IMR-90 (cell line): ENCODE measurements around the gene KNG1. TPM values are rescaled to one million over a fixed set of nuclear protein-coding genes. Genes with fewer than 3 reads are reported as not detected.

Experiments
- ATAC-seq: fragments of 200-7000 bp; cut with Tn5 transposase; 2 replicates; pipeline ENCODE4 v1.9.1; 2020; ENCODE audit warnings: low read depth, mild to moderate bottlenecking, moderate library complexity
- BruUV-seq: library from RNA; stranded (reverse); fragments of 400-500 nt; replicated peaks from 2 replicates; lab custom pipeline; 2021; lab: Mats Ljungman, UMichigan
- CTCF ChIA-PET: fragments of 300-600 bp; formaldehyde crosslinking; extraction: SDS; loops from one replicate; lab custom pipeline; 2021; ENCODE audit warnings: antibody characterized with exemption; lab: Yijun Ruan, JAX
- POLR2A ChIA-PET: fragments of 300-600 bp; sonication (Branson Sonifier 250); formaldehyde crosslinking; loops from one replicate; lab custom pipeline; 2022; ENCODE audit warnings: antibody characterized with exemption; ENCODE audit not compliant: unreplicated experiment; lab: Charles Lee
- DNase-seq: peaks from one replicate; pipeline ENCODE4 v3.0.0; 2013
- H2AFZ ChIP-seq: replicated peaks from 2 replicates; pipeline ENCODE3; 2013; ENCODE audit warnings: low read length, mild to moderate bottlenecking; ENCODE audit not compliant: poor library complexity
- H2AK5ac ChIP-seq: 2 replicates; pipeline ENCODE4 v1.6.1; 2013; ENCODE audit warnings: low read depth, low read length, inconsistent platforms
- H2AK9ac ChIP-seq: replicated peaks from 2 replicates; pipeline ENCODE3; 2013; ENCODE audit warnings: mild to moderate bottlenecking, low read depth, low read length, moderate library complexity; ENCODE audit not compliant: poor library complexity
- H2BK120ac ChIP-seq: 2 replicates; pipeline ENCODE4 v1.6.1; 2013; ENCODE audit warnings: low read depth, low read length, inconsistent platforms
- H2BK15ac ChIP-seq: 3 replicates; pipeline ENCODE4 v1.6.1; 2013; ENCODE audit warnings: low read depth, low read length, inconsistent platforms
- H2BK20ac ChIP-seq: 2 replicates; pipeline ENCODE4 v1.6.1; 2013; ENCODE audit warnings: low read depth, mild to moderate bottlenecking, inconsistent platforms, low read length, moderate library complexity
- H2BK5ac ChIP-seq: 2 replicates; pipeline ENCODE4 v1.6.1; 2013; ENCODE audit warnings: mild to moderate bottlenecking, low read depth, low read length, inconsistent platforms; ENCODE audit not compliant: poor library complexity, severe bottlenecking
- H3K14ac ChIP-seq: replicated peaks from 2 replicates; pipeline ENCODE4 v1.6.1; 2013; ENCODE audit warnings: low read depth, low read length, inconsistent platforms
- H3K18ac ChIP-seq: 2 replicates; pipeline ENCODE4 v1.6.1; 2013; ENCODE audit warnings: low read depth, low read length, control low read depth
- H3K23ac ChIP-seq: 2 replicates; pipeline ENCODE4 v1.6.1; 2013; ENCODE audit warnings: low read depth, low read length, inconsistent platforms
- H3K27ac ChIP-seq: 2 replicates; pipeline ENCODE4 v1.5.1; 2013; ENCODE audit warnings: mild to moderate bottlenecking, control low read depth, low read length; ENCODE audit not compliant: insufficient read depth
- H3K27me3 ChIP-seq: 2 replicates; pipeline ENCODE4 v1.6.1; 2013; ENCODE audit warnings: low read length; ENCODE audit not compliant: control insufficient read depth, insufficient read depth
- H3K36me3 ChIP-seq: 2 replicates; pipeline ENCODE4 v1.6.1; 2013; ENCODE audit warnings: low read length, mixed read lengths; ENCODE audit not compliant: control insufficient read depth, insufficient read depth
- H3K4ac ChIP-seq: 2 replicates; pipeline ENCODE4 v1.6.1; 2013; ENCODE audit warnings: low read depth, low read length, inconsistent platforms
- H3K4me1 ChIP-seq: 2 replicates; pipeline ENCODE4 v1.6.1; 2013; ENCODE audit warnings: low read length, mixed read lengths; ENCODE audit not compliant: control insufficient read depth, insufficient read depth
- H3K4me2 ChIP-seq: 2 replicates; pipeline ENCODE4 v1.6.1; 2013; ENCODE audit warnings: low read depth, mild to moderate bottlenecking, control low read depth, low read length, moderate library complexity
- H3K4me3 ChIP-seq: 2 replicates; pipeline ENCODE4 v1.5.1; 2013; ENCODE audit warnings: low read depth, mild to moderate bottlenecking, control low read depth, low read length, moderate library complexity; ENCODE audit not compliant: insufficient read depth
- H3K56ac ChIP-seq: 2 replicates; pipeline ENCODE4 v1.6.1; 2013; ENCODE audit warnings: low read length, inconsistent platforms; ENCODE audit not compliant: insufficient read depth; ENCODE audit errors: extremely low read depth
- H3K79me1 ChIP-seq, 2 experiments: 2 replicates each; pipeline ENCODE4 v1.6.1; 2013; ENCODE audit warnings: low read length in 2 of 2, inconsistent platforms in 1 of 2, low read depth in 1 of 2
- H3K9ac ChIP-seq: 2 replicates; pipeline ENCODE4 v1.6.1; 2013; ENCODE audit warnings: low read depth, low read length, control low read depth
- H3K9me1 ChIP-seq: 2 replicates; pipeline ENCODE4 v1.6.1; 2013; ENCODE audit warnings: low read length, inconsistent platforms; ENCODE audit not compliant: insufficient read depth
- H3K9me3 ChIP-seq: 2 replicates; pipeline ENCODE4 v1.6.1; 2013; ENCODE audit warnings: low read length; ENCODE audit not compliant: control insufficient read depth, insufficient read depth
- H4K20me1 ChIP-seq: 2 replicates; pipeline ENCODE4 v1.6.1; 2013; ENCODE audit warnings: low read length, inconsistent platforms; ENCODE audit not compliant: insufficient read depth
- H4K5ac ChIP-seq: 2 replicates; pipeline ENCODE4 v1.6.1; 2013; ENCODE audit warnings: mild to moderate bottlenecking, low read depth, low read length, control low read depth
- H4K8ac ChIP-seq, 2 experiments: 2 replicates each; pipeline ENCODE4 v1.6.1; 2013; ENCODE audit warnings: low read depth in 2 of 2, low read length in 2 of 2, control low read depth in 1 of 2, inconsistent platforms in 1 of 2
- H4K91ac ChIP-seq: 2 replicates; pipeline ENCODE4 v1.6.1; 2013; ENCODE audit warnings: low read depth, low read length, inconsistent platforms; ENCODE audit not compliant: insufficient read depth
- CEBPB ChIP-seq: IDR thresholded peaks from 2 replicates; pipeline ENCODE4 v1.6.1; 2012; ENCODE audit warnings: low read depth, low read length, improper control_type of control experiment
- MAZ ChIP-seq: IDR thresholded peaks from 2 replicates; pipeline ENCODE4 v1.6.1; 2012; ENCODE audit warnings: low read depth, mild to moderate bottlenecking, low read length, improper control_type of control experiment, moderate library complexity, borderline replicate concordance
- MXI1 ChIP-seq: IDR thresholded peaks from 2 replicates; pipeline ENCODE4 v1.6.1; 2012; ENCODE audit warnings: low read depth, mild to moderate bottlenecking, low read length, moderate library complexity, borderline replicate concordance
- NFE2L2 ChIP-seq: fragments of 150-350 bp; IDR thresholded peaks from 2 replicates; pipeline ENCODE4 v1.6.1; 2016; ENCODE audit warnings: low read depth, mild to moderate bottlenecking, low read length
- POLR2A ChIP-seq: IDR thresholded peaks from 2 replicates; pipeline ENCODE4 v1.6.1; 2012; ENCODE audit warnings: mild to moderate bottlenecking, low read depth, low read length
- RCOR1 ChIP-seq: IDR thresholded peaks from 2 replicates; pipeline ENCODE4 v1.6.1; 2012; ENCODE audit warnings: mild to moderate bottlenecking, low read length, improper control_type of control experiment; ENCODE audit not compliant: insufficient replicate concordance
- WGBS, 2 experiments: methylation state at CpG; one replicate each; pipeline versions ENCODE4 v1.1.5 to v1.1.7; 2013; ENCODE audit warnings: missing lambda C conversion rate in 2 of 2; ENCODE audit not compliant: insufficient read length in 1 of 2; ENCODE audit errors: extremely low coverage in 2 of 2; 5-methylcytosine and 5-hydroxymethylcytosine counted together
- dilution Hi-C: fragments of 300-500 bp; cut with HindIII; formaldehyde crosslinking; loops from one replicate; pipeline ENCODE4 v1.14.3; 2018; ENCODE audit warnings: low sequenced_read_pairs; ENCODE audit not compliant: unreplicated experiment
- in situ Hi-C: fragments of 300-500 bp; cut with MboI; formaldehyde crosslinking; loops from 3 replicates; pipeline ENCODE4 v1.14.3; 2019; ENCODE audit warnings: low sequenced_read_pairs, inconsistent platforms, mixed read lengths
- intact Hi-C: fragments of 100-400 bp; cut with micrococcal nuclease; formaldehyde crosslinking; loops from 2 replicates; pipeline ENCODE4 v1.10.0; 2022
- polyA plus RNA-seq, 3 experiments: library from polyadenylated mRNA; depleted of rRNA; stranded (reverse); fragments of >200 nt; gene quantifications; 2 replicates each; pipeline ENCODE4 v1.2.3, GENCODE V29; 2012; ENCODE audit warnings: low replicate concordance in 1 of 3
- total RNA-seq: library from RNA; depleted of rRNA; stranded (reverse); fragments of >200 nt; gene quantifications from 2 replicates; pipeline ENCODE4 v1.2.3, GENCODE V29; 2012
- TF ChIP-seq, protein P1 (sequence below): conservative IDR thresholded peaks from 2 replicates; pipeline ENCODE4 v1.5.1; 2012; ENCODE audit warnings: mild to moderate bottlenecking, low read depth, low read length, improper control_type of control experiment
- TF ChIP-seq, protein P2 (sequence below): fragments of 150-350 bp; IDR thresholded peaks from 2 replicates; pipeline ENCODE4 v1.6.1; 2017; ENCODE audit warnings: mild to moderate bottlenecking, antibody characterized with exemption, low read length, low read depth

The KNG1 gene
- total and polyA plus RNA-seq, 2 of the 4 experiments (the other 2 are of a cell fraction): not detected

DNA sequence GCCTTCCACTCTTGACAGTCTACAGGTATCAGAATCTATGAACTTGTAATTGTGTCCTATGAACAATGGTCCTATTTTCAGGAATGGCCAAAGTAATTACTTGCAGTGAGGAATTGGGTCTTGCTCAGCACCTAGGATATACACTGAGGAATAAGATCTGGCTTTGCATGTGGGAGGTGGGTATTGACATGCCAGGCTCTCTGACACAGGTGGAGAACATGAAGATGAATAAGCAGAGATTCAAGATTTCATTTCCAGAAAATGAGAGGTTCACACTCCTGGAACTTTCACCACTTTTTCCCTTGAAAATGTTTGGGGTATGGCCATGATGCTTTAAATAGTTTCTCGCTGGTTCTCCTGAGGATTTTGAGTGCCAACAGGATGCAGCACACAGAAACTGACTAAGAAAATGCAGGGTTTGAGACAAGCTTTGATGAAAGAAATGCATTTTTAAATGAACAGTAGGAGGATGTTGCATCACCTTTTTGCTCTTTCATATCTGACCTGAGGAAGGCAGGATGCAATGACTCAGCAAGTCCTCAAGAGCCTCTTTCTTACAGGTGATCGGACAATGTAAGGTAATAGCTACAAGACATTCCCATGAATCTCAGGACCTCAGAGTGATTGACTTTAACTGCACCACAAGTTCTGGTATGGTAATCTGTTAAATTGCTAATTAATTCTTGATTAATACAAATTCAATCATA, 47.6 kb upstream of the KNG1 start:
- no peak overlapping the region for H3K14ac ChIP-seq
- dilution Hi-C loops (no loop called here), intact Hi-C loops (no loop called here), in situ Hi-C loops (no loop called here)
- no peaks in the 10 kb centered on the region for H3K79me1 ChIP-seq
- no peak overlapping the region for H3K4ac ChIP-seq
- H3K9me3 ChIP-seq: no peaks in the 10 kb centered on the region
- no peak overlapping the region for H3K18ac ChIP-seq
- ATAC-seq (no peak), DNase-seq (no peak)
- POLR2A ChIA-PET: no interaction called here
- CTCF ChIA-PET: interaction anchor here (0.6 kb wide), 1 partner anchor 29 kb away, joined by 4 read pairs; no protein-coding TSS in a partner anchor
- H4K5ac ChIP-seq: no peak overlapping the region
- H2AK5ac ChIP-seq: no peak overlapping the region
- no peak overlapping the region for H2BK15ac ChIP-seq
- no peaks in the 10 kb centered on the region for H4K20me1 ChIP-seq
- H3K4me3 ChIP-seq: no peak overlapping the region
- H3K27ac ChIP-seq: no peak overlapping the region
- no TSS peak for BruUV-seq
- no peak overlapping the region for H2AK9ac ChIP-seq
- H2BK120ac ChIP-seq: no peak overlapping the region
- no peak overlapping the region for H3K9ac ChIP-seq
- no peak overlapping the region for H3K4me2 ChIP-seq
- H3K23ac ChIP-seq: no peak overlapping the region
- no peak overlapping the region for H2BK5ac ChIP-seq
- H3K36me3 ChIP-seq: no peaks in the 10 kb centered on the region
- H3K4me1 ChIP-seq: no peaks in the 10 kb centered on the region
- H4K91ac ChIP-seq: no peak overlapping the region
- no peak overlapping the region for H2BK20ac ChIP-seq
- H4K8ac ChIP-seq: no peak overlapping the region
- no peak overlapping the region for H2AFZ ChIP-seq
- H3K27me3 ChIP-seq: peaks cover 16% of the 10 kb centered on the region
- H3K9me1 ChIP-seq: no peaks in the 10 kb centered on the region
- no CpG with 5 or more reads among the region's 2 CpGs for WGBS, 2 experiments
- TF ChIP-seq RCOR1 (no peak), NFE2L2 (peak; percentile 61), MXI1 (no peak), CEBPB (0 out of 2 replicates have a peak, but pooled peaks have one; percentile 28), POLR2A (no peak), MAZ (no peak)
- TF ChIP-seq, protein P1, sequence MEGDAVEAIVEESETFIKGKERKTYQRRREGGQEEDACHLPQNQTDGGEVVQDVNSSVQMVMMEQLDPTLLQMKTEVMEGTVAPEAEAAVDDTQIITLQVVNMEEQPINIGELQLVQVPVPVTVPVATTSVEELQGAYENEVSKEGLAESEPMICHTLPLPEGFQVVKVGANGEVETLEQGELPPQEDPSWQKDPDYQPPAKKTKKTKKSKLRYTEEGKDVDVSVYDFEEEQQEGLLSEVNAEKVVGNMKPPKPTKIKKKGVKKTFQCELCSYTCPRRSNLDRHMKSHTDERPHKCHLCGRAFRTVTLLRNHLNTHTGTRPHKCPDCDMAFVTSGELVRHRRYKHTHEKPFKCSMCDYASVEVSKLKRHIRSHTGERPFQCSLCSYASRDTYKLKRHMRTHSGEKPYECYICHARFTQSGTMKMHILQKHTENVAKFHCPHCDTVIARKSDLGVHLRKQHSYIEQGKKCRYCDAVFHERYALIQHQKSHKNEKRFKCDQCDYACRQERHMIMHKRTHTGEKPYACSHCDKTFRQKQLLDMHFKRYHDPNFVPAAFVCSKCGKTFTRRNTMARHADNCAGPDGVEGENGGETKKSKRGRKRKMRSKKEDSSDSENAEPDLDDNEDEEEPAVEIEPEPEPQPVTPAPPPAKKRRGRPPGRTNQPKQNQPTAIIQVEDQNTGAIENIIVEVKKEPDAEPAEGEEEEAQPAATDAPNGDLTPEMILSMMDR: no peak
- TF ChIP-seq, protein P2, sequence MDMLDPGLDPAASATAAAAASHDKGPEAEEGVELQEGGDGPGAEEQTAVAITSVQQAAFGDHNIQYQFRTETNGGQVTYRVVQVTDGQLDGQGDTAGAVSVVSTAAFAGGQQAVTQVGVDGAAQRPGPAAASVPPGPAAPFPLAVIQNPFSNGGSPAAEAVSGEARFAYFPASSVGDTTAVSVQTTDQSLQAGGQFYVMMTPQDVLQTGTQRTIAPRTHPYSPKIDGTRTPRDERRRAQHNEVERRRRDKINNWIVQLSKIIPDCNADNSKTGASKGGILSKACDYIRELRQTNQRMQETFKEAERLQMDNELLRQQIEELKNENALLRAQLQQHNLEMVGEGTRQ: no peak
- no peak overlapping the region for H3K56ac ChIP-seq
